ENCODE results near the gene PSD.

DNA sequence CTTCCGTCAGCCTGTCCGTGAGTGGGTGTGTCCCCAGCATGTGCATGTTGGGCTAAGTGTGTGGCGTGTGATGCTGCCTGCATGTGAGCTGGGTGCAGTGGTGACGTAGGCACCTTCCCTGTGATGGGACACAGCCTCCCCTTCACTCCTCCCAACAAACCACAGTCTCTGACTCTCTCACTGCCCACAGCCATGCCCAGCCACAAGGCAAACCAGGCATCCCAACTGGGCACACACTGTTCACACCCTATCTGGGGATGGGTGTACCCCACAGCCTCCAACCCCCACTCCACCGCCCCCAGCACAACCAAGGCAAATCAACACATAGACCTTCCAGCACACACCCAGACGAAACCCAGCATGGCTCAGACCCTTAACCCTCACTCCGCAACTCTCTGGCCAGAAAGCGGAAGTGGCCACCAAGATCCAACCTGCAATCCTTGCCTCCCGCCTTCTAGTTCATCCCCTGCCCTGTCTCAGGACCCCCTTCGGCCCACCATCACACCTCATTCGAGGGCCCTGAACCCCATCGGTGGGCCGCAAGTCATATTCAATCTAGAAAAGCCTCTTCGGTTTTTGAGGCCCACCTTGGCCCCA is 10.4 kb downstream of the PSD start:
- TF ChIP-seq CTCF (IDR thresholded peaks at IDR 0.05; ENCODE audit: poor library complexity, severe bottlenecking), result no peak
- no peak for TF ChIP-seq TAF1 (IDR thresholded peaks at IDR 0.05; ENCODE audit: low read depth)
- TF ChIP-seq RAD21 (conservative IDR thresholded peaks at IDR 0.05), result no peak
- no peak for TF ChIP-seq REST (IDR thresholded peaks at IDR 0.05; ENCODE audit: borderline replicate concordance)
- no peak for TF ChIP-seq POLR2AphosphoS5 (IDR thresholded peaks at IDR 0.05)
